MM.1S (cell line): ENCODE results near the gene PTMS.

Experiments used
- DNase-seq: peaks from one replicate; pipeline ENCODE4 v3.0.0-alpha.2; 2015
- H2AFZ ChIP-seq: fragments of 300-600 bp; sonication (generic); 2 replicates; pipeline ENCODE4 v1.6.0; 2016; ENCODE audit warnings: antibody characterized with exemption, low read length
- H3F3A ChIP-seq: fragments of 300-600 bp; sonication (generic); 2 replicates; pipeline ENCODE4 v1.6.1; 2016; ENCODE audit warnings: mild to moderate bottlenecking, antibody characterized with exemption, low read length, moderate library complexity, mixed read lengths; ENCODE audit not compliant: insufficient read depth
- H3K27ac ChIP-seq: fragments of 300-600 bp; sonication (generic); 2 replicates; pipeline ENCODE4 v1.5.1; 2016; ENCODE audit warnings: mild to moderate bottlenecking, low read length
- H3K27me3 ChIP-seq: fragments of 300-600 bp; sonication (generic); replicated peaks from 2 replicates; pipeline ENCODE4 v1.6.0; 2016; ENCODE audit warnings: low read length; ENCODE audit not compliant: insufficient read depth
- H3K36me3 ChIP-seq: fragments of 300-600 bp; sonication (generic); replicated peaks from 2 replicates; pipeline ENCODE4 v1.6.1; 2016; ENCODE audit warnings: mild to moderate bottlenecking, low read length, mixed read lengths; ENCODE audit not compliant: insufficient read depth
- H3K4me1 ChIP-seq: fragments of 300-600 bp; sonication (generic); 2 replicates; pipeline ENCODE4 v1.6.1; 2016; ENCODE audit warnings: low read length, mixed read lengths
- H3K4me2 ChIP-seq: fragments of 300-600 bp; sonication (generic); 2 replicates; pipeline ENCODE4 v1.6.0; 2016; ENCODE audit warnings: low read depth, low read length
- H3K4me3 ChIP-seq: fragments of 300-600 bp; sonication (generic); 2 replicates; pipeline ENCODE4 v1.5.1; 2016; ENCODE audit warnings: low read length, mixed read lengths
- H3K79me2 ChIP-seq: fragments of 300-600 bp; sonication (generic); 2 replicates; pipeline ENCODE4 v1.6.1; 2016; ENCODE audit warnings: mixed run types, low read length, mixed read lengths
- H3K9ac ChIP-seq: fragments of 300-600 bp; sonication (generic); 2 replicates; pipeline ENCODE4 v1.6.1; 2016; ENCODE audit warnings: low read length, mixed read lengths
- H3K9me2 ChIP-seq: fragments of 300-600 bp; sonication (generic); replicated peaks from 2 replicates; pipeline ENCODE4 v1.6.1; 2016; ENCODE audit warnings: mild to moderate bottlenecking, low read length, mixed read lengths; ENCODE audit not compliant: insufficient read depth
- H3K9me3 ChIP-seq: fragments of 300-600 bp; sonication (generic); replicated peaks from 2 replicates; pipeline ENCODE4 v1.6.1; 2016; ENCODE audit warnings: mild to moderate bottlenecking, low read length, mixed read lengths; ENCODE audit not compliant: insufficient read depth
- H4K20me1 ChIP-seq: fragments of 300-600 bp; sonication (generic); 2 replicates; pipeline ENCODE4 v1.6.1; 2016; ENCODE audit warnings: mild to moderate bottlenecking, low read length, moderate library complexity, mixed read lengths; ENCODE audit not compliant: insufficient read depth
- CTCF ChIP-seq: fragments of 300-600 bp; sonication (generic); IDR thresholded peaks from 2 replicates; pipeline ENCODE4 v1.5.1; 2016; ENCODE audit warnings: antibody characterized with exemption, low read length, mixed read lengths
- EZH2 ChIP-seq: fragments of 300-600 bp; sonication (generic); optimal IDR thresholded peaks from 2 replicates; pipeline ENCODE3; 2017; ENCODE audit warnings: low read depth, mild to moderate bottlenecking, antibody characterized with exemption, low read length, mixed read lengths
- EZH2phosphoT487 ChIP-seq: fragments of 300-600 bp; sonication (generic); IDR thresholded peaks from 2 replicates; pipeline ENCODE4 v1.6.1; 2018; ENCODE audit warnings: antibody characterized with exemption, low read length

PTMS gene

DNA sequence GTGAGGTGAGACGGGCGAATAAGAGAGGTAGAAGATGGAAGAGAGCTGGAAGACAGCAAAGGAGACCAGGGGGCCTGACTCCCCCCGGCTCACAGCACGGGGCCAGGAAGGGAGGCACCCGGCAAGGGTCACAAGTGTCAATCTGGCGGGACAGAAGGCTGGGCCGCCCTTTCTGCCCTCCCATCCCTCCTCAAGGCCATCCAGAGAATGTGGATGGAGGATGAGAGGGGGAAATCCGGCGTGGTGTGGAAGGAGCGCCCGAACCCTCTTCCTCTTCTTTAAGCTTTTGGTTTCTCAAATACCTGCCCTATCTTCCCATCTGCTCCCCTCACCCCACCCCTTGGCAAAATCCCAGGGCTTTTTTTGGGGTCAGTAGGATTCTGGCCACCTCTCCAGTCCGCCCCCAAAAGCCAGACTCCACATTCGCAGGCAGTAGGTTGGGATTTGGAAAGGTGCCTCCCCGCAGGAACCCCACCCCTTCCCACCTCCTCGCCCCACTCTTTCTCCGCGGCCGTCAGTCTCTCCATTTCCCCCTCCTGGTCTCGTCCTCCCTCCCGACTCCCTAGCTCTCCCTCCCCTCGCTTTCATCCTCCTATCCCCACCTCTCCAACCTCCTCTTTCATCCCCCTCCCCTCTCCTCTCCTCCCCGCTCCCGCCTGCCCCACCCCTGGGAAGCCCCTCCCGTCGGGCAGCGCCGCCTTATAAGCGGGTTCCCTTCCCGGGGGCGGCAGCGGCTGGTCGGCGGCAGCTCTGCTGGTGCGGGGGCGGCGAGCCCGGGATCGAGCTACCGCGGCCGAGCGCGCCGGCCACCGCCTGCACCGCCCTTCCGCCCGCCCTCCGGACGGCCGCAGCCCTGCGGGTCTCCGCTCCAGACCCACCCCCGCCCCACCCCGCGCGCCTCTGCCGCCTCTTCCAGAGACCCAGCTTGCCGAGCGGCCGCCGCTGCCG lies at the start of gene PTMS:
PTMS (plus strand) TSS at position 730 of the 948 bp plus-strand sequence. CDS start 343 bp downstream, outside the sequence.
- DNase-seq, result no peak
- H3K36me3 ChIP-seq, result no peaks in the 10 kb centered on the region
- no peaks in the 10 kb centered on the region for H3K79me2 ChIP-seq
- H3K4me3 ChIP-seq, result peak within 1 kb of the TSS; percentile 67
- peaks cover 16% of the 10 kb centered on the region for H3K4me1 ChIP-seq
- H3K27ac ChIP-seq, result no peak within 1 kb of the TSS
- TF ChIP-seq CTCF (no peak), EZH2phosphoT487 (no peak), EZH2 (no peak)
- peaks cover 13% of the 10 kb centered on the region for H3K27me3 ChIP-seq
- peak within 1 kb of the TSS; percentile 80 for H2AFZ ChIP-seq
- H3K9me2 ChIP-seq, result no peaks in the 10 kb centered on the region
- H3K4me2 ChIP-seq, result peak within 1 kb of the TSS; percentile 87
- H4K20me1 ChIP-seq, result no peaks in the 10 kb centered on the region
- H3K9ac ChIP-seq, result peak within 1 kb of the TSS; percentile 28; the same call in 1 of the 2 replicates
- H3F3A ChIP-seq, result peaks cover 10% of the 10 kb centered on the region; the same call in 1 of the 2 replicates
- H3K9me3 ChIP-seq, result no peaks in the 10 kb centered on the region

DNA sequence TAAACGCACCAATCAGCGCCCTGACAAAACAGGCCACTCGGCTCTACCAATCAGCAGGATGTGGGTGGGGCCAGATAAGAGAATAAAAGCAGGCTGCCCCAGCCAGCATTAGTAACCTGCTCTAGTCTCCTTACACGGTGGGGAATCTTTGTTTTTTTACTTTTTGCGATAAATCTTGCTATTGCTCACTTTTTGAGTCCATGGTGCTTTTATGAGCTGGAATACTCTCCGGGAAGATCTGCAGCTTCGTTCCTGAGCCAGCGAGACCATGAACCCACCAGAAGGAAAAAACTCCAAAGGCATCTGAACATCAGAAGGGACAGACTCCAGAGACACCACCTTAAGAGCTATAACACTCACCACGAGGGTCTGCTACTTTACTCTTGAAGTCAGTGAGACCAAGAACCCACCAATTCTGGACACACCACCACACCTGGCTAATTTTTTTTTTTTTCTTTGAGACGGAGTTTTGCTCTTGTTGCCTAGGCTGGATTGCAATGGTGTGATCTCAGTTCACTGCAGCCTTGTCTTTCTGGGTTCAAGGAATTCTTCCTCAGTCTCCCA lies 49.2 kb upstream of the PTMS start:
- Histone ChIP-seq H3F3A (no peaks in the 10 kb centered on the region), H3K9ac (no peak overlapping the region), H3K9me2 (no peaks in the 10 kb centered on the region), H4K20me1 (no peaks in the 10 kb centered on the region), H3K79me2 (no peaks in the 10 kb centered on the region), H3K4me1 (no peaks in the 10 kb centered on the region), H2AFZ (no peak overlapping the region), H3K27ac (no peak overlapping the region), H3K4me3 (no peak overlapping the region), H3K9me3 (no peaks in the 10 kb centered on the region), H3K27me3 (peaks cover 5% of the 10 kb centered on the region; the same call in 1 of the 2 replicates), H3K4me2 (no peak overlapping the region), H3K36me3 (no peaks in the 10 kb centered on the region)
- TF ChIP-seq EZH2, result no peak
- DNase-seq, result no peak

DNA sequence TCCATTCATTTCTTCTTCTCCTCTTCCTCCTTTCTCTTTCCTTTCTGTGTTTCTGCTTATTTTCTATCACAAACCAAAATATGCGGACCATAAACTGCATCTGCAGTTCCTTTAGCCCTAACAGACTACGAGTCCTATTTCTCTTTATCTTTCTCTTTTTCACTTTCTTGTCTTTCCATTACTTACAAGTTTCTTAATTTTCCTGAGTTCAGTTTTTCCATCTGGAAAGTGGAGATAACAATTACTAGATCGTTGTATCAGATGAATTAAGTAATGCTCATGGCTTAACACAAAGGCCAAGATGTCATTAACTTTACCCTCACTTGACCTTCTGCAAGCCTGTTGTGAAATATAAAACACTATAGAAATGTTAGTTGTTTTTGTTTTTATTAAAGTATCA lies 43.3 kb upstream of the PTMS start:
- 0 out of 2 replicates have a peak overlapping the region, but pooled peaks have one; percentile 89 for H2AFZ ChIP-seq
- no peak overlapping the region for H3K27ac ChIP-seq
- 0 out of 2 replicates have a peak overlapping the region, but pooled peaks have one; percentile 68 for H3K4me2 ChIP-seq
- peaks cover 6% of the 10 kb centered on the region for H3K4me1 ChIP-seq
- no peak overlapping the region for H3K4me3 ChIP-seq
- peaks cover 7% of the 10 kb centered on the region for H3F3A ChIP-seq
- H3K36me3 ChIP-seq, result no peaks in the 10 kb centered on the region
- no peaks in the 10 kb centered on the region for H3K27me3 ChIP-seq
- peaks cover 7% of the 10 kb centered on the region for H3K79me2 ChIP-seq
- no peaks in the 10 kb centered on the region for H3K9me3 ChIP-seq
- DNase-seq, result no peak
- TF ChIP-seq CTCF (no peak), EZH2phosphoT487 (no peak), EZH2 (no peak)
- no peaks in the 10 kb centered on the region for H4K20me1 ChIP-seq
- H3K9me2 ChIP-seq, result no peaks in the 10 kb centered on the region
- H3K9ac ChIP-seq, result no peak overlapping the region; the same call in 1 of the 2 replicates
